ENCODE measurements around the gene TNFRSF8. TPM values are rescaled to one million over a fixed set of nuclear protein-coding genes. Genes with fewer than 3 reads are reported as not detected.

The TNFRSF8 gene
- total RNA-seq, 1 experiment from 2014 or later, result 20.8 TPM

- TF ChIP-seq ZNF512 (CRISPR knock-in tag; IDR thresholded peaks at IDR 0.05; ENCODE audit: borderline replicate concordance), result no peak
- no peak; the same call in 1 of the 2 replicates for TF ChIP-seq FOXP1 (CRISPR knock-in tag; IDR thresholded peaks at IDR 0.05; ENCODE audit: borderline replicate concordance)
- TF ChIP-seq GABPB1 (CRISPR knock-in tag; IDR thresholded peaks at IDR 0.05), result no peak
- TF ChIP-seq ZNF317 (CRISPR knock-in tag; IDR thresholded peaks at IDR 0.05; ENCODE audit: borderline replicate concordance, low read depth), result 0 out of 2 replicates have a peak, but pooled peaks have one; percentile 42
- TF ChIP-seq GRHL2 (CRISPR knock-in tag; IDR thresholded peaks at IDR 0.05; ENCODE audit: insufficient replicate concordance, severe bottlenecking), result no peak
- peak; percentile 89 for TF ChIP-seq NFE2L1 (CRISPR knock-in tag; IDR thresholded peaks at IDR 0.05)
- no peak for TF ChIP-seq RELA (CRISPR knock-in tag; IDR thresholded peaks at IDR 0.05; ENCODE audit: borderline replicate concordance)
- no peak for TF ChIP-seq PREB (CRISPR knock-in tag; IDR thresholded peaks at IDR 0.05; ENCODE audit: borderline replicate concordance)
- TF ChIP-seq HMGXB4 (CRISPR knock-in tag; IDR thresholded peaks at IDR 0.05), result peak; percentile 53; the same call in 1 of the 2 replicates
- TF ChIP-seq MXD4 (CRISPR knock-in tag; IDR thresholded peaks at IDR 0.05; ENCODE audit: borderline replicate concordance), result no peak
- peak; percentile 21; the same call in 1 of the 2 replicates for TF ChIP-seq SMAD4 (CRISPR knock-in tag; IDR thresholded peaks at IDR 0.05)
- TF ChIP-seq NR3C1 (CRISPR knock-in tag; conservative IDR thresholded peaks at IDR 0.05; ENCODE audit: low read depth), result no peak
- TF ChIP-seq NR2C2 (CRISPR knock-in tag; IDR thresholded peaks at IDR 0.05), result 0 out of 2 replicates have a peak, but pooled peaks have one; percentile 29
- no peak for TF ChIP-seq PRDM15 (CRISPR knock-in tag; IDR thresholded peaks at IDR 0.05)
- no peak for TF ChIP-seq JAZF1 (CRISPR knock-in tag; IDR thresholded peaks at IDR 0.05)
- no peak for TF ChIP-seq KAT7 (CRISPR knock-in tag; IDR thresholded peaks at IDR 0.05; ENCODE audit: borderline replicate concordance)
- no peak for TF ChIP-seq ZNF416 (CRISPR knock-in tag; IDR thresholded peaks at IDR 0.05)
- no peak for TF ChIP-seq SMAD3 (CRISPR knock-in tag; IDR thresholded peaks at IDR 0.05; ENCODE audit: borderline replicate concordance)
- TF ChIP-seq TEAD1 (CRISPR knock-in tag; IDR thresholded peaks at IDR 0.05), result peak; percentile 66; the same call in 1 of the 2 replicates
- TF ChIP-seq AR (CRISPR knock-in tag; IDR thresholded peaks at IDR 0.05), result no peak
- TF ChIP-seq ELF4 (CRISPR knock-in tag; IDR thresholded peaks at IDR 0.05; ENCODE audit: low read depth), result no peak
- TF ChIP-seq AFF4 (CRISPR knock-in tag; IDR thresholded peaks at IDR 0.05; ENCODE audit: borderline replicate concordance), result no peak
- no peak for TF ChIP-seq ZNF423 (CRISPR knock-in tag; IDR thresholded peaks at IDR 0.05)
These were observed at the start of gene TNFRSF8 (continued) for GRCh38 chr1:12063141-12064072.
